Activated CD4-positive, alpha-beta T cell treated with anti-CD3 and anti-CD28 coated beads, Interleukin-2, amount 10 ng/mL, durations not matched to agents 7 days and 5 days (primary cell): ENCODE data around the gene CFAP299. TPM values are rescaled to one million over a fixed set of nuclear protein-coding genes. Genes with fewer than 3 reads are reported as not detected.

Experiments used
- CTCF ChIA-PET: fragments of 350-600 bp; sonication (Branson Sonifier 250); formaldehyde crosslinking; loops from one replicate; lab custom pipeline; 2021; ENCODE audit warnings: antibody characterized with exemption; lab: Charles Lee
- POLR2A ChIA-PET: fragments of 350-600 bp; sonication (Branson Sonifier 250); formaldehyde crosslinking; loops from one replicate; lab custom pipeline; 2021; ENCODE audit warnings: antibody characterized with exemption; lab: Charles Lee
- DNase-seq: peaks from one replicate; pipeline ENCODE4 v3.0.0-alpha.2; 2020
- H3K27ac Mint-ChIP-seq: one replicate; pipeline ENCODE4 v1.8.0; 2021; ENCODE audit warnings: mild to moderate bottlenecking, moderate library complexity, mixed read lengths
- H3K27me3 Mint-ChIP-seq: one replicate; pipeline ENCODE4 v1.8.0; 2021; ENCODE audit warnings: mixed read lengths
- H3K36me3 Mint-ChIP-seq: one replicate; pipeline ENCODE4 v1.8.0; 2021; ENCODE audit warnings: low read depth, mixed read lengths
- H3K4me1 Mint-ChIP-seq: one replicate; pipeline ENCODE4 v1.8.0; 2021; ENCODE audit warnings: mixed read lengths
- H3K4me3 Mint-ChIP-seq: one replicate; pipeline ENCODE4 v1.8.0; 2021; ENCODE audit warnings: mild to moderate bottlenecking, moderate library complexity, mixed read lengths
- H3K9me3 Mint-ChIP-seq: one replicate; pipeline ENCODE4 v1.8.0; 2021; ENCODE audit warnings: mixed read lengths
- total RNA-seq, 2 experiments: library from RNA; stranded (reverse); gene quantifications; one replicate each; pipeline ENCODE4 v1.2.3, GENCODE V29; 2021

Gene CFAP299
- total RNA-seq, 2 experiments from 2014 or later: not detected

DNA sequence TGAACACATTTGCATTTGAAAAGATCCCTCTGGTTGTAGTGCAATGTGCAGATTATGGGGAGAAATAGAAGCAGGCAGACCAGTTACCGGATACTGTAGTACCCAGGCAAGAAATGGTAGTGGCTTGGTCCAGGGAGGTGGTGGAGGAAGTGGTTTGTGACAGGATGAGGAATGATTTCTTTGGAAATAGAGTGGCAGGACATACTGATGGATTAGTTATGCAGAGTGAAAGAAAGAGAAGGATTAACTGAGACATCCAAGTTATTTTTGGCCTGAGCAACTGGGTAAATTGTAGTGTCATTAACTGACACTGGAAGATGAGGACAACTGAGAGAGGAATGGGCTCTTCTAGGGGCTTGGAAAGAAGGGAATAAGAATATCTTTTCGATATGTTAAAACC, 139.7 kb downstream of the CFAP299 start:
- no peak for DNase-seq
- H3K4me3 Mint-ChIP-seq: no peak overlapping the region
- POLR2A ChIA-PET: no interaction called here
- CTCF ChIA-PET: no interaction called here
- no peaks in the 10 kb centered on the region for H3K36me3 Mint-ChIP-seq
- H3K27me3 Mint-ChIP-seq: no peaks in the 10 kb centered on the region
- H3K9me3 Mint-ChIP-seq: no peaks in the 10 kb centered on the region
- peaks cover 3% of the 10 kb centered on the region for H3K4me1 Mint-ChIP-seq
- H3K27ac Mint-ChIP-seq: no peak overlapping the region

DNA sequence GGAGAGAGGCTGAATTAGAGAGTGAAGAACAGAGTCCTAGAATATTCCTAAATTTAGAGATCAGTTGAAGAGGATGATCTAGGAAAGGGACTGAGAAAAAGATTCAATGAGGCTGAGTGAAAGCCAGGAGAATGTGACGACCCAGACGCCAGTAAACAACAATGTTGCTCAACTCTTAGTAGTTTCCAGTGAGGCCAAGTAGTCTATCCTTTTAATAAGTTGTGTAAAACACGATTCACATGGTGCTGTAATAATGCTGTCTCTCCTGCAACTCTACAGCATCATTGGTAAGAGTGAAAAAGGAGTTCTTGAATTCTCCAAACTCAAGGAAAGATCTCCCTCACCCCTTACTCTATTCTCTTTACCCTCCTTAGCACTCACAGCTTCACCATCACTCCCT, 140.3 kb downstream of the CFAP299 start:
- H3K9me3 Mint-ChIP-seq: no peaks in the 10 kb centered on the region
- no peak overlapping the region for H3K4me3 Mint-ChIP-seq
- H3K36me3 Mint-ChIP-seq: no peaks in the 10 kb centered on the region
- H3K27me3 Mint-ChIP-seq: no peaks in the 10 kb centered on the region
- DNase-seq: no peak
- ChIA-PET CTCF (no interaction called here), POLR2A (no interaction called here)
- H3K4me1 Mint-ChIP-seq: peaks cover 3% of the 10 kb centered on the region
- no peak overlapping the region for H3K27ac Mint-ChIP-seq

DNA sequence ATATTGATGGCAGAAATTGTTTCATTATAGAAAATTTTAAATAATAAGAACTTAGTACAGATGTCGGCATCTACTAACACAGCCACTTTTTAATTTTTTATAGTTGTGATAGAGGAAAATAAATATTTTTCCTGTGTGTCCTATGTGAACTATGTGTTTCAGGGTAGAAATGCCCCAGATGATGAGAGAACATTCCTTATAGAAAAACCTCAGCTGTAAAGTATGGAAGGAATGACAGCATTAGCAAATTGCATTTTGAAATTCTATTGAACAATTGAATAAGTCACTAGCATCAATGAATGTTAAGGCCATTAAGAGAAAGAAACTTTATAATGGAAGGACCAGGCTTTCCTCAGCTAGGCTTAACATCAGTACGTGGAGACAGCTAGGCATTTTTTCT, 149.2 kb downstream of the CFAP299 start:
- Mint-ChIP-seq H3K4me1 (peaks cover 6% of the 10 kb centered on the region), H3K36me3 (peaks cover 3% of the 10 kb centered on the region), H3K27ac (no peak overlapping the region), H3K4me3 (no peak overlapping the region), H3K9me3 (peaks cover 9% of the 10 kb centered on the region), H3K27me3 (no peaks in the 10 kb centered on the region)
- ChIA-PET CTCF (no interaction called here), POLR2A (no interaction called here)
- no peak for DNase-seq

DNA sequence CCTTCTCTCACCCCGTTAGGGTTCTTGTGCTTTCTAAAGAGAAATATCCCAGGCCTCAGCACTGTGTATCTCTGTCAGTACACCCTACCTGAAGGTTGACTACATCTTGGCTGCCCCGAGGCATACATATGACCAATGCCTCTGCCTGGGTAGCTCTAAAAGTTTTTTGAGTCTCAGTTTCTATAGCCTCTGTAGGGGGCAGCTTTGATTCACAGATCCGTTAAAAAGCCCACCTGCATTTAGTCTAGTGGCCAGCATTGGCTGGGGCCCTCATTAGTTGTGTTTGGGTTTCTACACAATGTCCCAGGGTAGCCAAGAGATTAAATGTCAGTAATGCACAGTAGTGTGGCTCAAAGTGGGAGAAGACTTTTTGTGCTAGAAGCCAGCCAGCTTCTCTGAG, 151.1 kb downstream of the CFAP299 start:
- no peak overlapping the region for H3K27ac Mint-ChIP-seq
- no peaks in the 10 kb centered on the region for H3K27me3 Mint-ChIP-seq
- CTCF ChIA-PET: interaction anchor here (0.9 kb wide), 1 partner anchor 24 kb away, joined by 3 read pairs; no protein-coding TSS in a partner anchor
- POLR2A ChIA-PET: no interaction called here
- peaks cover 9% of the 10 kb centered on the region for H3K9me3 Mint-ChIP-seq
- DNase-seq: no peak
- peaks cover 11% of the 10 kb centered on the region for H3K36me3 Mint-ChIP-seq
- peaks cover 15% of the 10 kb centered on the region for H3K4me1 Mint-ChIP-seq
- H3K4me3 Mint-ChIP-seq: no peak overlapping the region

DNA sequence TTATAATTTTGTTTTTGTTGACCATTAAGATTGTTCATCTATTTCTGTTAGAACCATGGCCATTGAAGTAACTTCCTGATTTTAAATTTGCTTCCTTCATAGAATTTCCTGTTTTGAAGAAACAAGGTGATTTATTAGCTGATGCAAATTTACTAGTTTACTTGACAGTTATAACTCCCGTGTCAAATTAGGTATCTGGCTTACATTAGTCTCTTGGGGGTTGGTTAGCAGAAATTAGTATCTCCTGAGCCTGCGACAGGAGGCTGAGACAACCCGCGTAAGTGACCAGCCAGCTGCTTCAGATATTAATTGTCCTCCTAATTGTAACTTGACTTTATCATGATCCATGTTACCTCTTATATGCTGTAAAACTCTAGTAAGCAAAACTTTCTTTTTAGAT, 154.3 kb downstream of the CFAP299 start:
- no peak for DNase-seq
- no peak overlapping the region for H3K4me3 Mint-ChIP-seq
- H3K27ac Mint-ChIP-seq: no peak overlapping the region
- peaks cover 34% of the 10 kb centered on the region for H3K36me3 Mint-ChIP-seq
- ChIA-PET CTCF (interaction anchor here (1.2 kb wide), 1 partner anchor 21 kb away, joined by 3 read pairs; no protein-coding TSS in a partner anchor), POLR2A (no interaction called here)
- no peaks in the 10 kb centered on the region for H3K27me3 Mint-ChIP-seq
- peaks cover 41% of the 10 kb centered on the region for H3K4me1 Mint-ChIP-seq
- peaks cover 26% of the 10 kb centered on the region for H3K9me3 Mint-ChIP-seq

DNA sequence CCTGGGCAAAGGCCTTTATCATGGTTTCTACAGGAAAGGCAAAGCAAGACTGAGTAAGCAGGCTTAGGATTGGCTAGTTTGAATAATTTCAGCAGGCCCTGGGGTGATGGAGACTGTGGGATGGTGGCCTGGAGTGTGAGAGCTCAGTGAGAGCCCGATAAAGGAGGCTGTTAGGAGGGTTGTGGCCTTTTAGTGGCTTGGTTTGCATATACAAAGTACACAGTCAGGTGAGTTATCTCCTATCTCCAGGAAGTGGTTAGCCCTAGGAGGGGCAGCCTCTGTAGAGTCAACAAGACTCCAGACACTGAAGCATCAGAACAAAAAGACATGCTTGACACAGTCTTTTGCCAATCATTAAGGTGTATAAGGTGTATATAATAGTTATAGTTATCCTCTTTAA, 157.2 kb downstream of the CFAP299 start:
- ChIA-PET POLR2A (no interaction called here), CTCF (no interaction called here)

DNA sequence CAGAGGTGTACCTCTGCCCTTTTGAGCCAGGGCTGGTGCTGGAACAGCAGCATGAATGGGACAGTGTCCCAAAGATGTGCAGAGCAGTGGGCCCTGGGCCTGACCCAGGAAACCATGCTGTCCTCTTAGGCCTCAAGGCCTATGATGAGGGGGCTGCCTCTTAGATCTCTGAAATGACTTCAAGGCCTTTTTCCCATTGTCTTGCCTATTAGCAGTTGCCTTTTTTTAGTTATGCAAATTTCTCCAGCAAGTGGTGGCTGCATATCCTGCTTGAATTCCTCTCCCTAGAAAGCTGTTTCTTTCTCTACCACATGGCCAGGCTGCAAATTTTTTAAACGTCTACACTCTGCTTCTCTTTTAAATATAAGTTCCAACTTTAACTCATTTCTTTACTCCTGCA, 160.3 kb downstream of the CFAP299 start:
- H3K4me3 Mint-ChIP-seq: no peak overlapping the region
- no peaks in the 10 kb centered on the region for H3K27me3 Mint-ChIP-seq
- ChIA-PET POLR2A (no interaction called here), CTCF (no interaction called here)
- H3K36me3 Mint-ChIP-seq: peaks cover 53% of the 10 kb centered on the region
- no peak for DNase-seq
- peaks cover 48% of the 10 kb centered on the region for H3K4me1 Mint-ChIP-seq
- H3K9me3 Mint-ChIP-seq: peaks cover 44% of the 10 kb centered on the region
- no peak overlapping the region for H3K27ac Mint-ChIP-seq

More for the DNA sequence above, 157.2 kb downstream of the CFAP299 start:
- Mint-ChIP-seq H3K27me3 (no peaks in the 10 kb centered on the region), H3K36me3 (peaks cover 50% of the 10 kb centered on the region), H3K27ac (peak overlapping the region; percentile 90), H3K4me3 (peak overlapping the region; percentile 0), H3K4me1 (peaks cover 45% of the 10 kb centered on the region), H3K9me3 (peaks cover 37% of the 10 kb centered on the region)
- peak; percentile 82 for DNase-seq

DNA sequence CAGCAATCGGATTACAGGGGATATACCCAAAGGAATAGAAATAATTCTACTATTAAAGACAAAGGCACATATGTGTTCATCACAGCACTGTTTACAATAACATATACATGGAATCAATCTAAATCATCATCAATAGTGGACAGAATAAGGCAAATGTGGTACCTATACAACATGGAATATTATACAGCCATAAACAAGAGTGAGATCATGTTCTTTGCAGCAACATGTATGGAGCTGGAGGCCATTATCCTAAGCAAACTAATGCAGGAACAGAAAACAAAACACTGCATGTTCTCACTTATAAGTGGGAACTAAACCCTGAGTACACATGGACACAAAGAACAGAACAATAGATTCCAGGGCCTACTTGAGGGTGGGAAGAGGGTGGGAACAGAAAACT, 163.2 kb downstream of the CFAP299 start:
- Mint-ChIP-seq H3K4me3 (no peak overlapping the region), H3K9me3 (peaks cover 37% of the 10 kb centered on the region)
- POLR2A ChIA-PET: interaction anchor here (0.6 kb wide), 1 partner anchor 378 kb away, joined by 3 read pairs; no protein-coding TSS in a partner anchor

DNA sequence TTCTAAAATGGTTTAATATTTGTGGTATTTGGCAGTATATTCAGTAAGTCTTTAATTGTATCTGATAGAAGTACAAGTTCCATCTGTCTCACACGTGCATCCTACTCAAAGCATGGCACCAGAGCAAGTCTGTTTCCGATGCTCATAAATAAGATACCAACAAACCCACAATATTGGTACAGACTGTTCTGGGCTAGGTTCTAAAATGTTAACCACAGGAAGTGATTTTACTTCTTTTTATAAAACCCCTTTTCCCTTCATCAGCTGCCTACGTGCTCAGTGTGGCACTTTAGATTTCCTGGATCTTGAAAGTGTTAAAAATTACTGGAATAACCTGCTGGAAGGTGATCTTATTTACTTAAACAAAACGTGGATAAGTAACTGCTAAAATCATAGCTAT, 165.1 kb downstream of the CFAP299 start:
- Mint-ChIP-seq H3K27ac (no peak overlapping the region), H3K4me3 (no peak overlapping the region), H3K36me3 (peaks cover 25% of the 10 kb centered on the region), H3K27me3 (no peaks in the 10 kb centered on the region), H3K9me3 (peaks cover 31% of the 10 kb centered on the region), H3K4me1 (peaks cover 26% of the 10 kb centered on the region)
- peak; percentile 52 for DNase-seq
- ChIA-PET POLR2A (no interaction called here), CTCF (no interaction called here)

More for the DNA sequence above, 163.2 kb downstream of the CFAP299 start:
- Mint-ChIP-seq H3K36me3 (peaks cover 34% of the 10 kb centered on the region), H3K27ac (no peak overlapping the region), H3K27me3 (no peaks in the 10 kb centered on the region), H3K4me1 (peaks cover 33% of the 10 kb centered on the region)
- CTCF ChIA-PET: no interaction called here
- DNase-seq: no peak

DNA sequence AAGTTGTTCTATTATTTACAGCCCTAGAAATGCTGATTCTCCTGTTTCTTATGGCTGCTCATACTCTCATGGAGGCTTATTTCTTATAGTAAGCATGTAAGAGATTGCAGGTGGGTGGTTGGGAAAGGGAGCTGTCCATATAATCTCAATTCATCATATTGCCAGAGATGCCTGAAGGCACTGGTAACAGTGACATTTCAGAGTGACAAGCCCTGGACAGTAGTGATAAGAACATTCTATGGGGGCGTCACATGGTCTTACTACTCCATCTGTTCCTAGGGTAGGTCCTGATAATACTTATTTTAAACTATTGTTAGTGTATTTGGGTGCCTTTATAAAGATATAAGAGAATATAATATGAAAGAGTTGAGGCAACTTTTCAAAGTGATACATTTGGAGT, 171.5 kb downstream of the CFAP299 start:
- ChIA-PET CTCF (interaction anchor here (0.6 kb wide), 1 partner anchor 21 kb away, joined by 3 read pairs; no protein-coding TSS in a partner anchor), POLR2A (no interaction called here)
- peaks cover 16% of the 10 kb centered on the region for H3K4me1 Mint-ChIP-seq

DNA sequence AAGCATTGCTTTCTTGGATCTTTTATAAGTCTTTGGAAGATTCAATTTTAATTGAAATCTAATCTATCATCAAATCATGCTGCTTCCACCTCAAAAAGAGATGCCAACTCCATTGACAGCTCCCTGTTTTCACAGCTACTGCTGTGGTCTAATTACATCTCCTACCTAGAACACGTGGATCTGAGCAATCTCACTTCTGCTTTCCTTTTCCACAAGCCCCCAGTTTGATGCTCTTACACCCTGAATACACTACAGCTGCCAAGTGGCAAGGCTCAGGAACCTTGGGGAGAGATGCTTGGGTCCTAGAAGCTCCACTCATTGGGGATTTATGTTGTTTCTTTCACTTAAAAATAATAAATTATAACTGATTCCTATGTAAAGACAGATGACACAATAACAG, 172.0 kb downstream of the CFAP299 start:
- H3K36me3 Mint-ChIP-seq: no peaks in the 10 kb centered on the region
- no peak overlapping the region for H3K4me3 Mint-ChIP-seq
- CTCF ChIA-PET: interaction anchor here (0.6 kb wide), 1 partner anchor 22 kb away, joined by 3 read pairs; no protein-coding TSS in a partner anchor

More for the DNA sequence above, 171.5 kb downstream of the CFAP299 start:
- DNase-seq: no peak
- Mint-ChIP-seq H3K27me3 (no peaks in the 10 kb centered on the region), H3K9me3 (peaks cover 4% of the 10 kb centered on the region), H3K27ac (no peak overlapping the region), H3K4me3 (no peak overlapping the region), H3K36me3 (no peaks in the 10 kb centered on the region)

DNA sequence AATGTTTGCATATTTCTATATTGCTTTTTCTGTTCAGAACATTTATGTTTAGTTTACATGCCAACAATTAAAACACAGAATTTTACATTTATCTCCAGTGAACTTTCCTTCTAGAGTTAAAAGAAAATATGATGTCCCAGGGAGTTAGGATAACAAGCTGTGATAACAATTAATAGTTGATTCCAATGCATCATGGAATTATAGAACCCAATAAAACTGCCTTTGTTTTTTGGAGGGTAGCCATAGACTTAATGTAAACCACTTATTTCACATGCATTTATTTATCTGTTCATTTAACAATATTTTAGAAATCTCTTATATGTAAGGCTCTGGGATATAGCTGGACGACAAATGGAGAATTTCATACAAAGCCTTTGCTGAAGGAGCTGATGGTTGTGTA, 180.0 kb downstream of the CFAP299 start:
- Mint-ChIP-seq H3K27ac (no peak overlapping the region), H3K27me3 (no peaks in the 10 kb centered on the region), H3K36me3 (no peaks in the 10 kb centered on the region), H3K4me1 (no peaks in the 10 kb centered on the region), H3K9me3 (no peaks in the 10 kb centered on the region), H3K4me3 (no peak overlapping the region)
- CTCF ChIA-PET: no interaction called here
- DNase-seq: no peak
- POLR2A ChIA-PET: no interaction called here

More for the DNA sequence above, 172.0 kb downstream of the CFAP299 start:
- H3K9me3 Mint-ChIP-seq: peaks cover 3% of the 10 kb centered on the region
- H3K27me3 Mint-ChIP-seq: no peaks in the 10 kb centered on the region
- no peak for DNase-seq
- POLR2A ChIA-PET: no interaction called here
- H3K27ac Mint-ChIP-seq: no peak overlapping the region
- H3K4me1 Mint-ChIP-seq: peaks cover 14% of the 10 kb centered on the region

DNA sequence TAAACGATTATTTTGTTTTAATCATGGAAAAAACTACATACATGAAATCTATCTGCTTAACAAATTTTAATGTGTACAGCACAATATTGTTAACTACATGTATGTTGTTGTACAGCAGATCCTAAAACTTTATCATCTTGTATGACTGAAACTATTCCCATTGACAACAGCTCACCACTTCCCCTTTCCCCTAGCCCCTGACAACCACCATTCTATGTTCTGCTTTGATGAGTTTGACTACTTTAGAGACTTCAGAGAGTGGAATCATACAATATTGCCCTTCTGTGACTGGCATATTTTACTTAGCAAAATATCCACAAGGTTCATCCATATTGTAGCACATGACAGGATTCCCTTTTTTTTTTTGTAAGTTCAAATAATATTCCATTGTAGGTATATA, 185.9 kb downstream of the CFAP299 start:
- no peaks in the 10 kb centered on the region for H3K4me1 Mint-ChIP-seq
- H3K36me3 Mint-ChIP-seq: no peaks in the 10 kb centered on the region
- no peak overlapping the region for H3K27ac Mint-ChIP-seq
- POLR2A ChIA-PET: no interaction called here
- H3K27me3 Mint-ChIP-seq: no peaks in the 10 kb centered on the region
- CTCF ChIA-PET: interaction anchor here (0.6 kb wide), 1 partner anchor 422 kb away, joined by 6 read pairs; no protein-coding TSS in a partner anchor
- DNase-seq: no peak
- H3K4me3 Mint-ChIP-seq: no peak overlapping the region
- peaks cover 4% of the 10 kb centered on the region for H3K9me3 Mint-ChIP-seq

DNA sequence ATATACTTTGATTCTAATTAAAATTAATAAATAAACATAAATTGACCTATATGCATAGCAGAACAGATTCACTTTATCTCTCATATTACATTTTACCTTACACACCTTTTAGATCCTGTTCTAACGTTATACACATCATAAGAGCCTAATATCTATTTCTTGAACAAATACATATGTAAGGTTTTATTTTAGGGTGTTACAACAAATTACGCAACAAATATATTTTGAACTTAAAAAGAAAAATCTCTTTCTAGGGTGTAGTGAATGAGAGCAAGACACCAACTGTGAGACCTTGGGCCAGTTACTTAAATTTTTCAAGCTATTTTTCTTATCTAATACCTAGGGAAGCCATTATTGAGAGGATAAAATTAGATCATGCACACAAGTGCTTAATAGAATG, 191.2 kb downstream of the CFAP299 start:
- CTCF ChIA-PET: no interaction called here
- POLR2A ChIA-PET: no interaction called here

More for the DNA sequence above, 191.2 kb downstream of the CFAP299 start:
- Mint-ChIP-seq H3K27ac (no peak overlapping the region), H3K9me3 (peaks cover 4% of the 10 kb centered on the region), H3K4me3 (no peak overlapping the region), H3K27me3 (peaks cover 4% of the 10 kb centered on the region), H3K36me3 (no peaks in the 10 kb centered on the region), H3K4me1 (no peaks in the 10 kb centered on the region)
- DNase-seq: no peak
